Endometrial microvascular endothelial cells (primary cell): ENCODE results near the gene HSCB. TPM values are rescaled to one million over a fixed set of nuclear protein-coding genes. Genes with fewer than 3 reads are reported as not detected.
"Not testable (repeated sequence)": the region's sequence is repeated elsewhere in the genome, so short reads cannot be mapped to it uniquely, and the experiment has no call there.

Experiments used
- in situ Hi-C: cut with HindIII; loops from 2 replicates; pipeline ENCODE4 v1.10.0; 2017; ENCODE audit warnings: low sequenced_read_pairs, low pct_unique_long_range_greater_than_20kb; ENCODE audit errors: inconsistent ontology term
- total RNA-seq: library from RNA; depleted of rRNA; stranded (reverse); fragments of >200 nt; gene quantifications from one replicate; pipeline ENCODE4 v1.2.3, GENCODE V29; 2015; ENCODE audit errors: inconsistent ontology term

HSCB gene
- total RNA-seq, 1 donor from 2014 or later = 10.6 TPM

DNA sequence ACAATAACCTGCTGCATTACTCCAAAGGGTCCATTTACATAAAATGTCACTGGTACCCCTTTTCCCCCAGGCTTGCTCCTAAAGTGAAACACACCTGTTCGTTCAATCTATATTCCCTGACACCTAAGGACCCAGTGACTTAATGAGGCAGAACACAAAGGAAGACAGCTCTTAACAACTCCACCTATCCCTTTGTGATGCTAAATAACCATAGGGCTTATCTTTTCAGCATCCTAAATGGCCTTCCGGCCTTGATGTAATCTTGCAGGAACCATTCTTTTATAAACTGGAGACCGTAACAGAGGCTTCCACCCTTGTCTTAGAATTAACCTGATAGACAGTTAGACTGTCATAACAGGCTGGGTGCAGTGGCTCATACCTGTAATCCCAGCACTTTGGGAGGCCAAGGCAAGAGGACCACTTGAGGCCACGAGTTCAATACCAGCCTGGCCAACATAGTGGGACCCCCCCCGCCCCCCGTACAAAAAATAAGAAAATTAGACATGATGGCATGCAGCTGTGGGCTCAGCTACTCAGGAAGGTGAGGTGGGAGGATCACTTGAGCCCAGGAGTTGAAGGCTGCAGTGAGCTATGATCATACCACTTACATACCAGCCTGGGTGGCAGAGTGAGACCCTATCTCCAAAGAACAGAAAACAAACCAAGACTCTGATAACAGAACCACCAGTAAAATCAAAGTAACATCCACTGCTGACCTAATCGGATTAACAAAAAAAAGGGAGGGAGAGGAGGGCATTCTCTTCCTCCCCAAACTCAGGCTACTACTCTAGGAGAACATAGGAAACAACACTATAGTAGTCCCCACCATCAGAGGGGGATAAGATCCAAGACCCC lies 5.3 kb upstream of the HSCB start:
- in situ Hi-C loops = no loop called here

DNA sequence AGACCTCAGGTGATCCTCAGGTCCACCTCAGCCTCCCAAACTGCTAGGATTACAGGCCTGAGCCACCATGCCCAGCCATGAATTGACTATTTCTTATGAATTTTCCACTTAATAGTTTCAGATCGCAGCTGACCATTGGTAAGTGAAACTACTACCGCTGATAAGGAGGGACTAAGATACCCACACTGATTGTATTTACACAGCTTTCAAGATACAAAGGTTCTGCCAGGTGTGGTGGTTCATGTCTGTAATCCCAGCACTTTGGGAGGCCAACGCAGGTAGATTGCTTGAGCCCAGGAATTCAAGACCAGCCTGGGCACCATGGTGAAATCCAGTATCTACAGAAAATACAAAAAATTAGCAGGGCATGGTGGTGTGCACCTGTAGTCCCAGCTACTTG lies 4.1 kb upstream of the HSCB start:
- in situ Hi-C loops = no loop called here

DNA sequence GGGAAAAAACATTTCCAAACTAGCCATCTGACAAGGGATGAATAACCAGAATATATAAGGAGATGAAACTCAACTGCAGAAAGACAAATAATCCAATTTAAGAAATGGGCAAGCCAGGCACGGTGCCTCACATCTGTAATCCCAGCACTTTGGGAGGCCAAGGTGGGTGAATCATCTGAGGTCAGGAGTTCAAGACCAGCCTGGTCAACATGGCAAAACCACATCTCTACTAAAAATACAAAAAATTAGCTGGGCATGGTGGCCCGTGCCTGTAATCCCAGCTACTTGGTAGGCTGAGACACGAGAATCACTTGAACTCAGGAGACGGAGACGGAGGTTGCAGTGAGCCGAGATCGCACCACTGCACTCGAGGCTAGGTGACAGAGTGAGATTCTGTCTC lies 3.0 kb upstream of the HSCB start:
- in situ Hi-C loops = not testable (repeated sequence)

DNA sequence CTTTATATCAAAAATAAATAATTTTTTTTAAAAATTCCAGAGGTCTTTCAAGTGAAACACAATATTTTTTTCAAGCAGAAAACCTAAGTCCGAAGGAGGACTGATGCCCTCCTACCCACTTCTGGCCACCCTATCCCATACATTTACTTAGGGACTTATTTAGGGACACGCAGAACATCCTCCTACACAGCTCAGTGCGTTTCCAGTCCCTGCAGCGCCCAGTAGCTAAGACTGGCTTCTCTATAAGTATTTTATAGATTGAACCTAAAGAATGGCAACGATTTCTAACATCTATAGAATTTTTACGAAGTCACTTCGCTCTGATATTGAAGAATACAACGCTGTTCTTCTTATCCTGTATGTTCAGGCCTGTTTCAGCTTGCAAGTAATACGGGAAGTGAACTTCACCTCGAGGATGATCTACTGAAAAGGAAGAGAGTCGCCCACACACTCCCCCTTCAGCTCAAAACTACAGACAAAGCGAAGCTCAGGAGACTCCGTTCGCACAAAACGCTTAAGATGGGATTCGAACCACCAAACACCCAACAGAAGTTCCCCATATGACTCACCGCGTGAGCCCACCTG lies 547 bp upstream of the HSCB start:
- in situ Hi-C loops = no loop called here

DNA sequence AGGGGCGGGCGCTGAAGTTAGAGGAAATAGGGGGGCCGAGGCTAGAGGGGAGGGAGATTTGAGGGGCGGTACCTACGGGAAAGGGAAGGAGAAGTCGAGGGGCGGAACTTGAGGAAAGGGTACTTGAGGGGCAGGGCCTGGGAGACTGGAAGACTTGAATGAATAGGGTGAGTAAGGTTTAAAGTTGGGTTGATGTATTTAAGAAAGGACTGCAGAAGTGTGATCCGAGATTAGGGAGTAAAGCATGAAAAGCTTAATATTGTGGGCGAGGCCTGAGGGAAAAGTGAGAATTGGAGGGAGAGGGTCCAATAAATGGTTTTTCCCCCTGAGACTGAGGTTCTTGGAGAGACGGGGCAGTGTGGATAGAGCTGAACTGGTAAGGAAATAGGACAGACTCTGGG lies 723 bp downstream of the HSCB start:
- in situ Hi-C loops = no loop called here

DNA sequence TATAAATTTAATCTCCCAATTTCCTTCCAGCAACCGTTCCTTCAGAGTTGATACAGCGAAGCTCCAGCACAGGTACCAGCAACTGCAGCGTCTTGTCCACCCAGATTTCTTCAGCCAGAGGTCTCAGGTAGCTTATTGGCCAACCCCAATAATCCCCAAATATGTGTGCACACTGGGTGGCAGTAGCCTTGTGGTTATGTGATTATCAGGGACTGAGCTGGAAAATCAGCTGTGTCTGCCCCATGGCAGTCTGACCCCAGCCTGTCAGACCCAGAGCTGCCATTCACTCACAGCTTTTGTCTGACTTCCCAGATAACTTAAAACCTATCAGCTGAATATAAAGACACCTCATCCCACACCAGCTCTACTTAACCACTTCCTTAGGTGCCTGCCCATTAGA lies 2.0 kb downstream of the HSCB start:
- in situ Hi-C loops = no loop called here

DNA sequence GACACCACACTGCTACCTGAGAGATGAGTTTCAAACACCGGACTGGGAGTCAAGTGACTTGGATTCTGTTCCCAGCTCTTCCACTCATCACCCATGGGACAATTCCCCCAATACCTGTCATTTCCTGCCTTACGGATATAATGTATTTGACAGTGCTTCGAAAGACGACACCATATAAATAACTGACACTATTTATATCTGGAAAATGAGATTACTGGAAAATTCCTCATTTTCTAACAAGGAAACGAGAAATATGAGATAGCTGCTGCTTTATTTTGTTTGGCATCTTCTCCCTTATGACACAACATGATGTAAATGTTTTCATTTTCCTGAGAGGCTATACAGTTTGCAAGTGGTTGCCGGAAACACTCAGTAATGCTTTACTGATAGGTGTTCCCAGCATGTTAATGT lies 8.6 kb downstream of the HSCB start:
- in situ Hi-C loops = no loop called here

DNA sequence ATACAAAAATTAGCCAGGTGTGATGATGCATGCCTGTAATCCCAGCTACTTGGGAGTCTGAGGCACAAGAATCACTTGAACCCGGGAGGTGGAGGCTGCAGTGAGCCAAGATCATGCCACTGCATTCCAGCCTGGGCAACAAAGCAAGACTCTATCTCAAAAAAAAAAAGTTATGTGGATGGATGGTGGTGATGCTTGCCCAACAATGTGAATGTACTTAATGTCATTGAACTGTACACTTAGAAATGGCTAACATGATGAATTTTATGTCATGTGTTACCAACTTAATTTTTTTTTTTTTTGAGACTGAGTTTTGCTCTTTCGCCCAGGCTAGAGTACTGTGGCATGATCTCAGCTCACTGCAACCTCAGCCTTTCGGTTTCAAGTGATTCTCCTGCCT lies 12.7 kb downstream of the HSCB start:
- in situ Hi-C loops = not testable (repeated sequence)

DNA sequence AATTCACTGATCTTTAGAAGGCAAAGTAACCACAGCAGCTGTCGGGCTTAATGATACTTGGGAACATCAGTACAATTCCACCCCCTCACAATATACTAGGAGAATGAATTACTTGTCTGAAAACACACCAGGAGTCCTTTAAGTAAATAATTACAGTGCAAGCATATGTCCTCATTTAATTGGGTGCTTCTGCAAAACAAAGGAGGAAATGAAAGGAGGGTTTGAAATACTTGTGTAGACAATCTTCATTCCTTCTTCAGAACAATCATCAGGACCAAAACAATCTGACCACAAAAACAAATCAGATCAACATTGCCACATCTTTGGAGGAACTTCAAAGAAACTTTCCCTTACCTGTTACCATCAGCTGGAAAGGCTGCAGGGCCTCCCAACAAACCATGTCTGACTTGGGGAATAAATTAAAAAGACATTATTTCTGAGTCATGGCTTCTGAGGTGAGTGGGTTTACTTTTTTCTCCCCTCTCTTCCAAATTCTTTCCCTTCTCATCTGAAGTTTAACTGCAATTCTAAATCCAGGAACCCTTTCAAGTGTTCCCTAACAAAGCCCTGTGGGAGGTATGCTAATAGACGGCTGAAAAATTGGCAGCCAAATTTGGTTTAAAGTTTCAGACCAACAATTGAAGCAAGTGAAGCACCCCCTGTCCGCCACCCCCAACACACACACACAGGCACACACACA lies 18.2 kb downstream of the HSCB start:
- in situ Hi-C loops = no loop called here

DNA sequence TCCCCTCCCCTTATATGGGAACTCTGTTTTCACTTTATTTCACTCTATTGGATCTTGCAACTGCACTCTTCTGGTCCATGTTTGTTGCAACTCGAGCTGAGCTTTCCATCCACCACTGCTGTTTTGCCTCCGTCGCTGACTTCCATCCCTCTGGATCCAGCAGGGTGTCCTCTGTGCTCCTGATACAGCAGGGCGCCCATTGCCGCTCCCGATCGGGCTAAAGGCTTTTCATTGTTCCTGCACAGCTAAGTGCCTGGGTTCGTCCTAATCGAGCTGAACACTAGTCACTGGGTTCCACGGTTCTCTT lies 19.6 kb downstream of the HSCB start:
- in situ Hi-C loops = no loop called here

DNA sequence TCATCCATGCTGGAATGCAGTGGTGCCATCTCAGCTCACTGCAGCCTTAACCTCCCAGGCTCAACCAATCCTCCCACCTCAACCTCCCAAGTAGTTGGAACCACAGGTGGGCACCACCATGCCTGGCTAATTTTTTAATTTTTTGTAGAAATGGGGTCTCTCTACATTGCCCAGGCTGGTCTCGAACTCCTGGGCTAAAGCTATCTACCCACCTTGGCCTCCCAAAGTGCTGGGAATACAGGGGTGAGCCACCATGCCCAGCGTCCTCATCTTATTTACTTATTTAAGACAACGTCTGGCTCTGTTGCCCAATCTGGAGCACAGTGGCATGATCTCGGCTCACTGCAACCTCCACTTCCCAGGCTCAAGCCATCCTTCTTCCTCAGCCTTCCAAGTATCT lies 20.2 kb downstream of the HSCB start:
- in situ Hi-C loops = not testable (repeated sequence)

DNA sequence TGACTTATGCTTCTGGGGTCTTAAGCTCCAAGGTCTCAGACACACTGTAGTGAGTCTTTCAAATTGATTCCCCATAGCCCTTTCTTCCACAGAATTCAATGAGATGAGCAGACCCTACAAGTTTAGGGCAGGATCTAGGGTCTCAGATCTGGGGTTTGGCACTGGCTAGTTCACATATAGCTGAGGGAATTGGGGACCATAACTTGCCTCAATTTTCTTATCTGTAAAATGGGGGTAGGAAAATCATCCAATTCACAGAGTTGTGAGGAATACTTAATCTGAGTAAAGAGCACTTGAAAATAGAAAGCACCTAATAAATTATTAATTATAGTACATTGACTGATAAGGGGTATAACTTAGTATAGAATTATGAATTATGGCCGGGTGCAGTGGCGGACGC lies 24.8 kb downstream of the HSCB start:
- in situ Hi-C loops = no loop called here

DNA sequence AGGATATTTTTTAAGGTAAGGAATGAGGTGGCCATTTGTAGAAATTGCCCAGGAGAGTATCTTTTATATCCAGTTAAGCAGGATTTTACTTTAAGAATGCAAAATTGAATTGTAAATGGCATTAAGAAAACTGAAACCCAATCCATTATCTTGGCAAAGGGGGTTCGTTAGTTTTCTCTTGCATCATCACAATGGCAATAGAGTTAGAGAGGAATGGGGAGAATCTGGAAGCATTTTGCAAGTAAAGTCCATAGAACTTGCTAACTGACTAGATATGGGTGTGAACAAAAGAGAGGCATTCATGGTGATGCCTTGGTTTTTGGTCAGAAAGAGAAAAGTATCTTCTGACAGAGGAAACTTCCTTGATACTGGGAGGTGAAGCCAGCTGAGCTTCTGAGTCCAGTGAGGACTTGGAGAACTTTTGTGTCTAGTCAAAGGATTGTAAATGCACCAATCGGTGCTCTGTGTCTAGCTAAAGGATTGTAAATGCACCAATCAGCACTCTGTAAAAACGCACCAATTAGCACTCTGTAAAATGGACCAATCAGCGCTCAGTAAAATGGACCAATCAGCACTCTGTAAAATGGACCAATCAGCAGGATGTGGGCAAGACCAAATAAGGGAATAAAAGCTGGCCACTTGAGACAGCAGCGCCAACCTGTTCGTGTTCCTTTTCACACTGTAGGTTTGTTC lies 27.0 kb downstream of the HSCB start:
- in situ Hi-C loops = no loop called here

DNA sequence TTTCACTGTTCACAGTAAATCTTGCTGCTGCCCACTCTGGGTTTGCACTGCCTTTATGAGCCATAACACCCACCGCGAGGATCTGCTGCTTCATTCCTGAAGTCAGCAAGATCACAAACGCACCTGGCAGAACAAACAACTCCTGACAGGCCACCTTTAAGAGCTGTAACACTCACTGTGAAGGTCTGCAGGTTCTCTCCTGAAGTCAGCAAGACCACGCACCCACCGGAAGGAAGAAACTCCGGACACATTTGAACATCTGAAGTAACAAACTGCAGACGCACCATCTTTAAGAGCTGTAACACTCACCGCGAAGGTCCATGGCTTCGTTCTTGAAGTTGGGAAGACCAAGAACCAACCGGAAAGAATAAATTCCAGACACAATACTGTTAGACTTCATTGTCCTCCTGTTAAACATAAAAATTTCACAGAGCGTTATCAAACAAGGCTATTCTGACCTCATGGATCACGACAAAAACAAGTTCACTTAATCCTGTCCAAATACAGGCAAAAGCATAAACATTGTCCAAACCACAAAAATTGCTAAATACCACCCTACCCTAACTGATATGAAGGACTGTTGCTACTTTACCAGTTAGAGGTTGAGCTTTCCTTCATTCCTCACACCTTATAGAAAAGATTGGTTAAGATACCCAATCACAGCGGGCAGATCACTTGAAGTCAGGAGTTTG lies 27.7 kb downstream of the HSCB start:
- in situ Hi-C loops = no loop called here

DNA sequence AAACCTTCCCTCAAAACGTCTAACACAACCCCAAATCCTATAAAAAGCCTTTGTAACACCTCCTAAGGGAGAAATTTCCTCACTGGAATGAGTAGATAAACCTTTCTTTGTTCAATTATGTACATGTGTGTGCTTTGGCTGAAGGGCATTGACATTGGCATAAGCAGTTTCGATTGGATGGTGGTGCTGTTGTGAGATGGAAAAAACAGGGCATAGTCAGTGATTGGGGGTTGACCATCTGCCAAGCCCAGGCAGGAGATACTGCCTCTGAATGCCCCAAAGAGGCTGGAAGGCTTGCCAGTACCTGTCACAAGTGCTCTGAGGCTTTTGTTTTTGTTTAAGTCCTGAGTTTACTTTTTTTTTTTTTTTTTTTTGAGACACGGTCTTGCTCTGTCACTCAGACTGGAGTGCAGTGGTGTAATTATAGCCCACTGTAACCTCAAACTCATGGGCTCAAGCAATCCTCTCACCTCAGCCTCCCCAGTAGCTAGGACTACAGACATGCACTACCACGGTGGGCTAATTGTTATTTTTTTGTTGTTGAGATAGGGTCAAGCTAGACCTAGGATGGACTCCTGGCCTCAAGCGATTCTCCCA lies 29.5 kb downstream of the HSCB start:
- in situ Hi-C loops = no loop called here

DNA sequence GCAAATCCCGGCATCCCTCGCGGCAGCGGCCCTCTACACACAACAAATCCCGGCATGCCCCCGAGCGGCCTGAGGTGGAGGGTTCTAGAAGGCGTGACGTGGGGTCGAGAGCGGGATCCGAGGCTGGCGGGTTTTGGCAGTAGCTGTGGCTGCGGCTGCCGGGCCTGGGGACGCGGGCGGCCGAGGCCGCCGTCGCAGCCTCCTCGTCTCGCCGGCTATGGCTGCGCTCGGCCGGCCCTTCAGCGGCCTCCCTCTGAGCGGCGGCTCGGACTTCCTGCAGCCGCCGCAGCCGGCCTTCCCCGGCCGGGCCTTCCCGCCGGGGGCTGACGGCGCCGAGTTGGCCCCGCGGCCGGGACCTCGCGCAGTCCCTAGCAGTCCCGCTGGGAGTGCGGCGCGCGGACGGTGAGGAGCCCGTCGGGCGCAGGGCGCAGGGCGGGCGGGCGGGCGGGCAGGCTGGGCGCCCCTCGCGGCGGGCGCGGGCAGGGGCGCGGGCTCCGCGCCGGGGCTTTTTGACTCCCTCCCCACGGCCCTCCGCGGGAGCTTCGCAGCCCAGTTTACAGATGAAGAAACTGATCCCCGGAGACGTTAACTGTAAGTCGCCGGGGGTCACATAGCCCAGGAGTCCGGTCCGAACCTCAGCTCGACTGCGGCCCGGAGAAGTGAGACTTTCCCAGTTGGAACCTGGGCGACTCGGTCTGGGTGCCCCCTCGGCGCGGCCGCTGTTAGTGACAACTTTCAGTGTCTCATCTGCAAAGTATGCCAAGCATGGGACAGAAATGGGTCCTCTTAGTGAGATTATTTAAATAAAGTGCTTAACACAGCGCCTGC lies 31.0 kb downstream of the HSCB start, which contains the start of gene CCDC117:
CCDC117 (plus strand) TSS at position 63 of the 828 bp plus-strand sequence; CDS start at position 218, 155 bp downstream.
- in situ Hi-C loops = no loop called here

DNA sequence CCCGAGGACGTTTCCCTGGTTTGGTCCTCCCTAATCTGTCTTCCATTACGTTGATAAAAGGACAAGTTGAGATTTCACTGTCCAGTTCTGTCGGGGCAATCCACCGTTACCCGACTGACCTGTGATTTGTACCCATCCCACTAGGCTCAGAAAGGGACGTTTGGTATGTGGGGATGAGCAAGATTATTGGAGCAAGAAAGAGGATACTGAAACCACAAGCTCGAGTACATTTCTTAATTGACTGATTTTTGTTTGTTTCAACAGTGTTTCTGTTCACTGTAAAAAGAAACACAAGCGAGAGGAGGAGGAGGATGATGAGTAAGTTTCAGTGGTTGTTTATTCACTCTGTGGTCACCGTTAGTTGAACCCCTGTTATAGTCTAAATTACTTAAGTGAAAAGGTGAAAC lies 31.6 kb downstream of the HSCB start:
- in situ Hi-C loops = no loop called here

DNA sequence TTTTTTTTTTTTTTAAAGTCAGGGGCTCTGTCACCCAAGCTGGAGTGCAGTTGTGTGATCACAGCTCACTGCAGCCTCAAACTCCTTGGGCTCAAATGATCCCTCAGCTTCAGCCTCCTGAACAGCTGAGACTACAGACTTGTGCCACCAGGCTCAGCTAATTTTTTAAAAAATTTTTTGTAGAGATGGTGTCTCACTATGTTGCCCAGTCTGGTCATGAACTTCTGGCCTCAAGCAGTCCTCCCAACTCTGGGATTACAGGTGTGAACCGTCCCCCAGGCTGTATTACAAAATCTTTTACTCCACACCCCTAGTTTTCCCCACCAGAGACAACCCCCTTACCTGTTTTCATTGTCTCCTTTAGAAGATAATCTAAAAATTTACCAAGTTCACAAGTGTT lies 32.5 kb downstream of the HSCB start:
- in situ Hi-C loops = no loop called here
